GM23338 (cell line): Measurements from ENCODE around the gene NPM3. TPM values are rescaled to one million over a fixed set of nuclear protein-coding genes. Genes with fewer than 3 reads are reported as not detected.
A peak's percentile ranks its signal among the peaks of the same experiment; 100 is the strongest.

Experiments used
- ATAC-seq: fragments of 200-7000 bp; cut with Tn5 transposase; 3 replicates; pipeline ENCODE4 v1.9.1; 2020
- DNase-seq: peaks from one replicate; pipeline ENCODE4 v3.0.0-alpha.2; 2015; ENCODE audit warnings: low spot score
- H2AFZ ChIP-seq: fragments of 200-600 bp; sonication (generic); 2 replicates; pipeline ENCODE4 v1.8.0; 2016; ENCODE audit warnings: antibody characterized with exemption, mild to moderate bottlenecking, moderate library complexity
- H3F3A ChIP-seq: fragments of 200-600 bp; sonication (generic); replicated peaks from 2 replicates; pipeline ENCODE4 v1.8.0; 2017; ENCODE audit warnings: antibody characterized with exemption, mixed run types, low read depth
- H3K27ac ChIP-seq: fragments of 200-600 bp; sonication (generic); 2 replicates; pipeline ENCODE4 v1.6.1; 2016; ENCODE audit warnings: low read depth
- H3K27me3 ChIP-seq: fragments of 200-600 bp; sonication (generic); 2 replicates; pipeline ENCODE4 v1.8.0; 2016; ENCODE audit warnings: mild to moderate bottlenecking, mixed run types, moderate library complexity; ENCODE audit not compliant: insufficient read depth
- H3K36me3 ChIP-seq: fragments of 200-600 bp; sonication (generic); 2 replicates; pipeline ENCODE4 v1.8.0; 2016; ENCODE audit warnings: mild to moderate bottlenecking; ENCODE audit not compliant: insufficient read depth
- H3K4me1 ChIP-seq: fragments of 200-600 bp; sonication (generic); 2 replicates; pipeline ENCODE4 v1.8.0; 2016; ENCODE audit warnings: mild to moderate bottlenecking, moderate library complexity; ENCODE audit not compliant: insufficient read depth
- H3K4me2 ChIP-seq: fragments of 200-600 bp; sonication (generic); 2 replicates; pipeline ENCODE4 v1.7.1; 2017; ENCODE audit warnings: mixed run types
- H3K4me3 ChIP-seq: fragments of 200-600 bp; sonication (generic); 2 replicates; pipeline ENCODE4 v1.6.1; 2016; ENCODE audit warnings: mixed run types
- H3K79me2 ChIP-seq: fragments of 200-600 bp; sonication (generic); replicated peaks from 2 replicates; pipeline ENCODE4 v1.8.0; 2017; ENCODE audit warnings: mild to moderate bottlenecking; ENCODE audit not compliant: insufficient read depth
- H3K9me2 ChIP-seq: fragments of 200-600 bp; sonication (generic); 2 replicates; pipeline ENCODE4 v1.8.0; 2017; ENCODE audit not compliant: insufficient read depth
- H4K20me1 ChIP-seq: fragments of 200-600 bp; sonication (generic); replicated peaks from 2 replicates; pipeline ENCODE4 v1.8.0; 2017; ENCODE audit warnings: mild to moderate bottlenecking; ENCODE audit not compliant: insufficient read depth
- H3K27ac Mint-ChIP-seq: 2 replicates; pipeline ENCODE4 v1.8.0; 2020; ENCODE audit warnings: inconsistent platforms, mild to moderate bottlenecking, moderate library complexity, mixed read lengths
- H3K27me3 Mint-ChIP-seq: 3 replicates; pipeline ENCODE4 v1.8.0; 2022; ENCODE audit warnings: low read depth, mild to moderate bottlenecking, moderate library complexity, mixed read lengths, inconsistent platforms; ENCODE audit not compliant: insufficient read depth, poor library complexity
- H3K36me3 Mint-ChIP-seq: 3 replicates; pipeline ENCODE4 v1.8.0; 2021; ENCODE audit warnings: low read depth, mild to moderate bottlenecking, inconsistent platforms, moderate library complexity, mixed read lengths
- H3K4me1 Mint-ChIP-seq: 3 replicates; pipeline ENCODE4 v1.8.0; 2020; ENCODE audit warnings: mild to moderate bottlenecking, inconsistent platforms, mixed read lengths
- H3K4me3 Mint-ChIP-seq: 3 replicates; pipeline ENCODE4 v1.8.0; 2021; ENCODE audit warnings: moderate library complexity, mild to moderate bottlenecking, inconsistent platforms, mixed read lengths
- H3K9me3 Mint-ChIP-seq: 3 replicates; pipeline ENCODE4 v1.8.0; 2020; ENCODE audit warnings: moderate library complexity, mild to moderate bottlenecking, inconsistent platforms, mixed read lengths
- CREB1 ChIP-seq: fragments of 250-450 bp; sonication (Bioruptor Pico); IDR thresholded peaks from 2 replicates; pipeline ENCODE4 v1.5.0; 2020; ENCODE audit warnings: low read depth, mild to moderate bottlenecking, moderate library complexity
- EZH2 ChIP-seq: fragments of 200-600 bp; sonication (generic); IDR thresholded peaks from one replicate; pipeline ENCODE4 v1.8.0; 2017; ENCODE audit warnings: antibody characterized with exemption, mild to moderate bottlenecking, low read depth; ENCODE audit not compliant: unreplicated experiment
- EZH2phosphoT487 ChIP-seq: fragments of 200-600 bp; sonication (generic); IDR thresholded peaks from one replicate; pipeline ENCODE4 v1.8.1; 2018; ENCODE audit warnings: antibody characterized with exemption; ENCODE audit not compliant: unreplicated experiment
- JUNB ChIP-seq: IDR thresholded peaks from one replicate; pipeline ENCODE4 v1.6.1; 2016; ENCODE audit warnings: antibody characterized with exemption; ENCODE audit not compliant: unreplicated experiment
- NANOG ChIP-seq: IDR thresholded peaks from 2 replicates; pipeline ENCODE4 v1.6.1; 2016; ENCODE audit warnings: antibody characterized with exemption, borderline replicate concordance
- POLR2AphosphoS5 ChIP-seq: IDR thresholded peaks from 2 replicates; pipeline ENCODE4 v1.6.1; 2016; ENCODE audit warnings: antibody characterized with exemption, low read depth
- REST ChIP-seq: IDR thresholded peaks from one replicate; pipeline ENCODE4 v1.6.1; 2018; ENCODE audit warnings: antibody characterized with exemption; ENCODE audit not compliant: unreplicated experiment
- STAT1 ChIP-seq: IDR thresholded peaks from one replicate; pipeline ENCODE4 v1.6.1; 2016; ENCODE audit warnings: antibody characterized with exemption; ENCODE audit not compliant: unreplicated experiment
- ZNF114 ChIP-seq: fragments of 250-450 bp; sonication (Bioruptor Pico); IDR thresholded peaks from 2 replicates; pipeline ENCODE4 v1.5.0; 2020; ENCODE audit warnings: mild to moderate bottlenecking, moderate library complexity
- ZNF331 ChIP-seq: fragments of 250-450 bp; sonication (Bioruptor Pico); IDR thresholded peaks from 2 replicates; pipeline ENCODE4 v1.5.0; 2020; ENCODE audit warnings: low read depth, mild to moderate bottlenecking, moderate library complexity
- ZNF462 ChIP-seq: fragments of 250-450 bp; sonication (Bioruptor Pico); IDR thresholded peaks from 2 replicates; pipeline ENCODE4 v1.5.0; 2020; ENCODE audit warnings: mild to moderate bottlenecking, moderate library complexity
- polyA plus RNA-seq: library from polyadenylated mRNA; unstranded; fragments of >200 nt; fragmentation: Nextera tagmentation; extraction: Ambion mirVana; gene quantifications from 2 replicates; pipeline ENCODE4 v1.2.1, GENCODE V29; 2016
- total RNA-seq: library from RNA; depleted of rRNA; stranded (reverse); fragments of >200 nt; shearing (Covaris generic); gene quantifications from 2 replicates; pipeline ENCODE4 v1.2.3, GENCODE V29; 2014
- TF ChIP-seq, protein P1 (sequence below): IDR thresholded peaks from 2 replicates; pipeline ENCODE4 v1.6.1; 2016; ENCODE audit warnings: antibody characterized with exemption

Gene NPM3
- total and polyA plus RNA-seq, 2 experiments from 2014 or later = 31.5 to 258 TPM

GRCh38 chr10:101778781-101779543 lies 4.3 kb downstream of the NPM3 start:
- H3K4me1 ChIP-seq = peaks cover 62% of the 10 kb centered on the region
- Mint-ChIP-seq H3K36me3 (peaks cover 10% of the 10 kb centered on the region), H3K27ac (peak overlapping the region; percentile 23; the same call in 1 of the 2 replicates), H3K4me1 (peaks cover 52% of the 10 kb centered on the region), H3K9me3 (no peaks in the 10 kb centered on the region; the same call in 2 of the 3 replicates), H3K4me3 (peak overlapping the region; percentile 72), H3K27me3 (peaks cover 53% of the 10 kb centered on the region)
- DNase-seq = peak; percentile 96
- H3K27me3 ChIP-seq = peaks cover 48% of the 10 kb centered on the region
- H3K79me2 ChIP-seq = peaks cover 11% of the 10 kb centered on the region; the same call in 1 of the 2 replicates
- H3K36me3 ChIP-seq = no peaks in the 10 kb centered on the region
- no peak for TF ChIP-seq JUNB
- no peak for TF ChIP-seq POLR2AphosphoS5
- peak; percentile 6; the same call in 1 of the 2 replicates for TF ChIP-seq NANOG
- no peak for TF ChIP-seq STAT1
- TF ChIP-seq EZH2phosphoT487 = no peak
- TF ChIP-seq CREB1 (CRISPR knock-in tag) = peak; percentile 84
- no peak for TF ChIP-seq ZNF462 (CRISPR knock-in tag)
- TF ChIP-seq ZNF114 = no peak
- TF ChIP-seq EZH2 = no peak
- no peak for TF ChIP-seq REST
- TF ChIP-seq, protein P1, sequence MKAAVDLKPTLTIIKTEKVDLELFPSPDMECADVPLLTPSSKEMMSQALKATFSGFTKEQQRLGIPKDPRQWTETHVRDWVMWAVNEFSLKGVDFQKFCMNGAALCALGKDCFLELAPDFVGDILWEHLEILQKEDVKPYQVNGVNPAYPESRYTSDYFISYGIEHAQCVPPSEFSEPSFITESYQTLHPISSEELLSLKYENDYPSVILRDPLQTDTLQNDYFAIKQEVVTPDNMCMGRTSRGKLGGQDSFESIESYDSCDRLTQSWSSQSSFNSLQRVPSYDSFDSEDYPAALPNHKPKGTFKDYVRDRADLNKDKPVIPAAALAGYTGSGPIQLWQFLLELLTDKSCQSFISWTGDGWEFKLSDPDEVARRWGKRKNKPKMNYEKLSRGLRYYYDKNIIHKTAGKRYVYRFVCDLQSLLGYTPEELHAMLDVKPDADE = no peak
- no peak for TF ChIP-seq ZNF331 (CRISPR knock-in tag)
- H4K20me1 ChIP-seq = no peaks in the 10 kb centered on the region
- peak overlapping the region; percentile 72; the same call in 1 of the 2 replicates for H2AFZ ChIP-seq
- peak overlapping the region; percentile 93 for H3K27ac ChIP-seq
- peak; percentile 20 for ATAC-seq
- H3F3A ChIP-seq = peaks cover 23% of the 10 kb centered on the region
- peak overlapping the region; percentile 95 for H3K4me2 ChIP-seq
- H3K4me3 ChIP-seq = peak overlapping the region; percentile 78
- H3K9me2 ChIP-seq = no peaks in the 10 kb centered on the region
